ENCODE results near the gene PRR14. TPM values are rescaled to one million over a fixed set of nuclear protein-coding genes. Genes with fewer than 3 reads are reported as not detected.
"Not testable (repeated sequence)": the region's sequence is repeated elsewhere in the genome, so short reads cannot be mapped to it uniquely, and the experiment has no call there.

Gene PRR14
- total and polyA plus RNA-seq, 2 of the 8 experiments (the other 6 are each of a cell fraction or from before 2014, with no cell fraction given): 3.6 to 16.1 TPM

DNA sequence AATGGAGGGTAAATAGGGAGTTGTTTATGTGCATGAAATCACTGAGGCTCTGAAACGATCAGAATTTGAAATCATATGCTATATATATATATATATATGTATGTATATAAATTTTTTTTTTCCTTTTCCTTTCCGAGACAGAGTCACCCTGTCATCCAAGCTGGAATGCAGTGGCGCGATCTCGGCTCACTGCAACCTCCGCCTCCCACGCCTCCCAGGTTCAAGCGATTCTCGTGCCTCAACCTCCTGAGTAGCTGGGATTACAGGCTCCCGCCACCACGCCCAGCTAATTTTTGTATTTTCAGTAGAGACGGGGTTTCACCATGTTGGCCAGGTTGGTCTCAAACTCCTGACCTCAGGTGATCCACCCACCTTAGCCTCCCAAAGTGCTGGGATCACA, 52.3 kb downstream of the PRR14 start:
- H4K5ac ChIP-seq (ENCODE audit: insufficient read length, low read depth, low read length); H3K27ac ChIP-seq (ENCODE audit: low read depth, low read length); H2BK120ac ChIP-seq (replicated peaks; ENCODE audit: low read depth, low read length); H3K4me2 ChIP-seq (ENCODE audit: insufficient read depth in 1 of 2, low read depth in 2 of 2, low read length in 2 of 2); FAIRE-seq; H3K4me3 ChIP-seq (ENCODE audit: extremely low read depth in 1 of 4, insufficient read depth in 2 of 4, low read depth in 3 of 4, low read length in 4 of 4); H2BK5ac ChIP-seq (ENCODE audit: low read depth, low read length); H3K23ac ChIP-seq (ENCODE audit: insufficient read length); DNase-seq (ENCODE audit: low read depth in 1 of 2, low spot score in 2 of 2); H4K91ac ChIP-seq (replicated peaks; ENCODE audit: insufficient read length, low read length); H3K4me1 ChIP-seq (replicated peaks in 1 of 4; ENCODE audit: control insufficient read depth in 3 of 4, insufficient read depth in 4 of 4, low read length in 3 of 4); H3K18ac ChIP-seq (ENCODE audit: extremely low read depth, low read length); H2BK20ac ChIP-seq (ENCODE audit: low read length); H4K8ac ChIP-seq (ENCODE audit: extremely low read depth, insufficient read depth, low read length); H3K4ac ChIP-seq (replicated peaks; ENCODE audit: insufficient read length, low read depth, low read length); H2BK12ac ChIP-seq (ENCODE audit: low read depth, low read length); H2AK5ac ChIP-seq (ENCODE audit: low read depth, low read length); H3K14ac ChIP-seq (ENCODE audit: insufficient read length); H3K9me3 ChIP-seq (ENCODE audit: insufficient read depth in 2 of 2, low read depth in 1 of 2, low read length in 1 of 2); H3K9ac ChIP-seq (replicated peaks in 1 of 4; ENCODE audit: extremely low read depth in 1 of 4, low read depth in 3 of 4, low read length in 3 of 4); H2AFZ ChIP-seq (ENCODE audit: low read length); CTCF ChIA-PET (ENCODE audit: partially characterized antibody); H2BK15ac ChIP-seq (ENCODE audit: low read length); H3K79me1 ChIP-seq (ENCODE audit: low read depth, low read length); H3K23me2 ChIP-seq (ENCODE audit: low read depth, low read length); H3K27me3 ChIP-seq (replicated peaks in 1 of 4; ENCODE audit: control insufficient read depth in 3 of 4, extremely low read depth in 1 of 4, insufficient read depth in 3 of 4, low read length in 3 of 4); H3K56ac ChIP-seq (replicated peaks; ENCODE audit: insufficient read length, low read depth, low read length): not testable (repeated sequence)
- Histone ChIP-seq H3K79me2 (ENCODE audit: control insufficient read depth in 1 of 2, insufficient read depth in 2 of 2, low read length in 2 of 2) (peaks cover 0 to 27% of the 10 kb centered on the region in 2 experiments; a peak in 3 of 4 replicates), H3K36me3 (ENCODE audit: control insufficient read depth in 2 of 4, insufficient read depth in 4 of 4, low read length in 3 of 4) (peaks cover 26 to 57% (median 53%) of the 10 kb centered on the region in 4 experiments), H4K20me1 (replicated peaks in 1 of 2; ENCODE audit: control insufficient read depth in 1 of 2, insufficient read depth in 2 of 2, low read length in 2 of 2) (peaks cover 7 to 17% of the 10 kb centered on the region in 2 experiments)
- WGBS, 2 experiments (ENCODE audit: extremely low coverage in 1 of 2, insufficient coverage in 1 of 2, insufficient read length in 1 of 2, insufficient replicate concordance in 2 of 2, low coverage in 1 of 2, low lambda C conversion rate in 2 of 2, missing lambda C conversion rate in 1 of 2): 90% methylated on average over 12 of the region's 12 CpGs; no CpG with 5 or more reads in 1 of the 2 experiments
- POLR2A ChIA-PET (ENCODE audit: partially characterized antibody): interaction anchor here (0.9 to 4.7 kb wide), 5 partner anchors 8 to 45 kb away, joined by 3 to 25 read pairs (median 4); partner anchors contain the start of gene PHKG2

Measured in H1 (cell line).